Heart right ventricle (tissue), 16 donors: ENCODE results near the gene BTBD2. TPM values are rescaled to one million over a fixed set of nuclear protein-coding genes. Genes with fewer than 3 reads are reported as not detected.

Experiments used
- ATAC-seq, 8 donors: fragments of 200-7000 bp; cut with Tn5 transposase; one replicate each; pipeline ENCODE4 v1.9.1; 2020; ENCODE audit warnings: mild to moderate bottlenecking in 8 of 8, moderate library complexity in 8 of 8, moderate number of reproducible peaks in 1 of 8
- DNase-seq, 2 donors: peaks; one replicate each; pipeline ENCODE4 v3.0.0-alpha.2; 2020
- H3K27ac ChIP-seq, 10 donors: fragments of 200-600 bp; sonication (generic) in 2 of 10; one replicate each; pipeline versions ENCODE4 v1.5.0 to v1.8.0; 2020 to 2022; ENCODE audit warnings: mild to moderate bottlenecking in 3 of 10
- H3K27me3 ChIP-seq, 7 donors: fragments of 200-600 bp; one replicate each; pipeline ENCODE4 v1.8.0; 2021 to 2022; ENCODE audit warnings: mild to moderate bottlenecking in 2 of 7
- H3K36me3 ChIP-seq, 9 donors: fragments of 200-600 bp; sonication (generic) in 1 of 9; one replicate each; pipeline versions ENCODE4 v1.5.0 to v1.8.0; 2020 to 2022; ENCODE audit warnings: mild to moderate bottlenecking in 2 of 9
- H3K4me1 ChIP-seq, 9 donors: fragments of 200-600 bp; sonication (generic) in 1 of 9; one replicate each; pipeline versions ENCODE4 v1.5.0 to v1.8.0; 2020 to 2022; ENCODE audit warnings: mild to moderate bottlenecking in 4 of 9
- H3K4me3 ChIP-seq, 10 donors: fragments of 200-600 bp; sonication (generic) in 2 of 10; one replicate each; pipeline versions ENCODE4 v1.5.0 to v1.8.0; 2020 to 2022; ENCODE audit warnings: mild to moderate bottlenecking in 7 of 10, moderate library complexity in 2 of 10
- H3K9me3 ChIP-seq, 11 donors: fragments of 200-600 bp in 10 of 11; sonication (generic) in 2 of 11; one replicate each; pipeline versions ENCODE4 v1.5.0 to v1.8.0; 2013 to 2022; ENCODE audit warnings: mild to moderate bottlenecking in 2 of 11, control low read depth in 1 of 11, moderate library complexity in 1 of 11
- CTCF ChIP-seq, 9 donors: fragments of 200-600 bp; sonication (generic) in 2 of 9; IDR thresholded peaks; one replicate each; pipeline versions ENCODE4 v1.5.0 to v1.8.0; 2021 to 2022; ENCODE audit warnings: antibody characterized with exemption in 9 of 9, mild to moderate bottlenecking in 5 of 9, moderate library complexity in 1 of 9
- WGBS, 2 donors: extraction: QIAGEN DNeasy Blood & Tissue Kit; methylation state at CpG; one replicate each; pipeline ENCODE4 v1.1.7; 2013; ENCODE audit warnings: inconsistent platforms in 1 of 2; 5-methylcytosine and 5-hydroxymethylcytosine counted together
- intact Hi-C, 10 donors: fragments of 100-400 bp; cut with DNase I; formaldehyde crosslinking; loops; one replicate each; pipeline versions ENCODE4 v1.11.1 to v1.14.2; 2022
- polyA plus RNA-seq, 2 donors: library from polyadenylated mRNA; stranded (reverse); fragments of 200-250 nt; gene quantifications; one replicate each; pipeline ENCODE4 v1.2.3, GENCODE V29; 2013
- total RNA-seq, 10 donors: library from RNA; stranded (reverse); fragmentation: NEBNext Ultra II Directional in 3 of 10; extraction: Animal tissue kit (Norgen Biotek cat#: 25700) in 3 of 10; gene quantifications; one replicate each; pipeline versions ENCODE4 v1.2.1 to v1.2.4, GENCODE V29; 2021 to 2023
- donor health status: Arrhythmogenic right ventricular cardiomyopathy.
- donor health status: ischemic (EF 13 %, LVEDD 7.1; RV severe dilation, severe dysfunction).
- donor health status: healthy with polysubstance abuse.
- donor health status: DM: no; HTN: yes; CAD: no.
- donor health status: DM: no; HTN: no; CAD: no.
- donor health status: ischemic (EF 25% LVEDD 6.9; RV normal size, moderate dysfunction).
- donor health status: ischemic (EF 25% LVEDD 5.7; RV mildly dilated, moderate dysfunction).
- donor health status: healthy.
- donor health status: DM: yes; HTN: yes; CAD: no.
- donor health status: Ischemic cardiomyopathy.
- donor health status: ischemic (EF 35%, LVEDD 5.7; RV mildly dilated, moderate dysfunction).
- donor health status: nonischemic (EF 11% LVEDD 7.7; RV severe dilation, severe dysfunction).
- donor health status: DM: yes; HTN: yes; CAD: no.
- donor health status: PGD.
- donor health status: ischemic (EF 29% LVEDD 5.4; RV normal size, mild dysfunction).
- donor health status: nonischemic (EF 23%, LVEDD 6.1; RV moderate dilation, normal function).

The BTBD2 gene
- total and polyA plus RNA-seq, 12 donors = 42.8 to 70.4 (median 55.8) TPM

GRCh38 chr19:2039959-2040646 lies 24.6 kb upstream of the BTBD2 start:
- WGBS, 2 donors = 82 to 83% methylated on average over 20 of the region's 20 CpGs
- TF ChIP-seq CTCF (IDR thresholded peaks at IDR 0.05) = no peak
- Histone ChIP-seq H3K27ac (peak overlapping the region; percentile 77 to 100 (median 90)), H3K27me3 (no peaks in the 10 kb centered on the region), H3K4me1 (peaks cover 45 to 61% (median 57%) of the 10 kb centered on the region in 9 donors), H3K36me3 (peaks cover 0 to 72% (median 34%) of the 10 kb centered on the region in 9 donors), H3K9me3 (peaks cover 0 to 15% (median 9%) of the 10 kb centered on the region in 11 donors), H3K4me3 (no peak overlapping the region)
- ATAC-seq = no peak
- DNase-seq = peak in 1 of 2 donors; percentile 15
- intact Hi-C loops = no loop called here

DNA sequence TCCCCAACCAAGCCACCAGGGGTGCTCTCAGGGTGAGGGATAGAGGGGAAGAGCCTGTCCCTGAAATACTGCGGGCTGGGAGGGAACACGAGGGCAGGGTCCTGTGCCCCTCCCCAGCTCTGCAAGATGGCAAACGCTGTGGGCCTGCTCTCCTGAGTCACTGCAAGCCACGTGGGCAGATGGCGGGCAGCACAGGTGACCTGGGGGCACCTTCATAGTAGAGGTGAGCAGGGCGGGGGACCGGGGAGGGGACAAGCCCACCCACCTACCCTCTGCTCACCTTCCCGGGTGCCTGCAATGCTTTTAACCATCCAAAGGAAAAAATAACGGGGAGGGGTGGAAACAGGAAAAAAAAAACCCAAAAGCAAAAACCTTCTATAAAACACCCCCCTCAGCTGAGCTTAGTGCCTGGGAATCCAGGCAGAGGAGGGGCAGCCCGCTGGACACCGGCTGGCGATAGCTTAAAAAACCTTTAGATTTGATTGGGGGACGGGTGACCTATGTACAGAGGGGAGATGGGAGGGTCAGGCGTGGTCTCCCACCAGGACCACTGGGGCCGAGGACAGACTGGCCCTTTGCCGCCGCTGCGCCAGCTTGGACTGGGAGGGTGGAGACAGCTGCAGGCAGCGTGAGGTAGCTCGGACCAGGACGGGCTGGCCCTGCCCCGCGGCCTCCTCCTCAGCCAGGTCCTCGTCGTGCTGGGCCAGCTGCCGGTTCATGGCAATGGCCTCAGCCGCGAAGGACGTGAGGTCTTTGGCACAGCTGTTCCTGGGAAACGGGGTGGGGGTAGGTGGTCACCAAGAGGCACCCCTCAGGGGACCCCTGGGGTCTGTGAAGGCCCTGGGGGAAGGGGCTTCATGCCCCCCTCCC lies 23.8 kb upstream of the BTBD2 start:
- Histone ChIP-seq H3K9me3 (peaks cover 0 to 17% (median 9%) of the 10 kb centered on the region in 11 donors), H3K27ac (peak overlapping the region in 9 of 10 donors; percentile 77 to 100 (median 91)), H3K36me3 (peaks cover 0 to 65% (median 34%) of the 10 kb centered on the region in 9 donors), H3K4me3 (no peak overlapping the region), H3K27me3 (no peaks in the 10 kb centered on the region), H3K4me1 (peaks cover 38 to 53% (median 49%) of the 10 kb centered on the region in 9 donors)
- TF ChIP-seq CTCF (IDR thresholded peaks at IDR 0.05) = no peak
- ATAC-seq (peak in 1 of 8 donors; percentile 9), DNase-seq (no peak)
- intact Hi-C loops = no loop called here
- 81 to 84% methylated on average over 28 to 30 of the region's 30 CpGs for WGBS, 2 donors

DNA sequence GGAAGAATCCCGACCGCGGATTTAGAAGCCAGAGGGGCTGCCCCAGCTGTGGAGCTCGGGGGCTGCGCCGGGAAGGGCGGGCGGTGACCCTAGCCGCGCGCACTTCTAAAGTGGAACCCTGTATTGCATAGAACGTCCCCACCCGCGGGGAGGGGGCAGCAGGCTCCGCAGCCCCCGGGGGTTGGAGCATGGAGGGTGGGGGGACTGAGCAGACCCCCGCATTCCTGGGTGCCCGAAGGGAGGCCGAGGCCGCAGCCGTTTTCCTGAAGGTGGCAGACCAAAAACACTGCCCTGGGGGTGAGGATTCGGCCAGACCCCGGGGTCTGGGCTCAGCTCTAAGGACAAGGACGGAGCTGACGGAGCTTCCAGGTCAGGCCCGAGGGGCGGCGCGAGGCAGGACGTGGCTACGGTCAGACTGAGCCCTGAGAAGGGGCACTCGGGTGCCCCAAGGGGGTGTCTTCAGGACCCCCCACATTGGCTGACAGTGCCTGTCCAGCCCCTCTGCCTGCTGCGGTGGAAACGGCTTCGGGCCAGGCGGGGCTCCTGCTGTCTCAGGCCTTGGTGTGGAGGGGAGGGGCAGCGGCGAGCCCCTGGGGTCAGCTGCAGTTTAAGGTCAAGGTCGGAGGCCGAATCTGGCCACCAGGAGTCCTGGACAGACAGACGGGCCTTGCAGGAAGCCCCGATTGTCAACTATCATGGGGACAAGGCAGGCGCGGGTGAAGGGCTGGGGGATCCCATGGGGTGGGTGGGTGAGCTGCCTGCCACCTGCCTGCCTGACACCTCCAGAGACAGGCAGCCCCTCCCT lies 23.0 kb upstream of the BTBD2 start:
- no peak for DNase-seq
- peaks cover 0 to 59% (median 34%) of the 10 kb centered on the region in 9 donors for H3K36me3 ChIP-seq
- no peak for TF ChIP-seq CTCF (IDR thresholded peaks at IDR 0.05)

More for the DNA sequence above, 23.0 kb upstream of the BTBD2 start:
- no peak for ATAC-seq
- Histone ChIP-seq H3K27ac (peak overlapping the region in 7 of 10 donors; percentile 87 to 100 (median 95)), H3K4me1 (peaks cover 31 to 46% (median 41%) of the 10 kb centered on the region in 9 donors), H3K27me3 (no peaks in the 10 kb centered on the region), H3K4me3 (no peak overlapping the region), H3K9me3 (peaks cover 0 to 17% (median 9%) of the 10 kb centered on the region in 11 donors)
- WGBS, 2 donors = 88 to 89% methylated on average over 43 to 44 of the region's 44 CpGs
- intact Hi-C loops = no loop called here
